ENCODE results near the gene SLC5A10.

Gene SLC5A10

DNA sequence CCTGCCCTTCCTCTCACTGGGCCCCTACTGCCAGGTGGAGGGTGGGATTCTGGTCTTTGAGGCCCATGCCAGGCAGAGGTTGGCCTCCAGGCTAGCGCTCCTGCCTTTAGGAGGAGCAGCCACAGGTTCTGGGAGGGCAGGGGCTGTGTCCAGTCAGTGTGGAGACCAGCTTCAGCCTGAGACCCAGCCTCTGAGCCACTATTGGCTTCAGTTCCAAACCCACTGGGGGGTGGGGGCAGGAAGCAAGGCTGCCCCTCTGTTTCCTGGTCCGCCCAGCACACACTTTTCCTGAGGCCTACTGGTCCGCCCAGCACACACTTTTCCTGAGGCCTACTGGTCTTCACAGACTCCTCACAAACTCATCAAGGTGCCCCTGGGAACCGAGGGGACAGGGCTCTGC, 16.4 kb downstream of the SLC5A10 start:
- no peak for TF ChIP-seq CTCF (conservative IDR thresholded peaks at IDR 0.05; ENCODE audit: low read depth, low read length)
- no peak for DNase-seq (ENCODE audit: low read depth)
- no peak overlapping the region for H3K4me3 ChIP-seq (ENCODE audit: low read length)

DNA sequence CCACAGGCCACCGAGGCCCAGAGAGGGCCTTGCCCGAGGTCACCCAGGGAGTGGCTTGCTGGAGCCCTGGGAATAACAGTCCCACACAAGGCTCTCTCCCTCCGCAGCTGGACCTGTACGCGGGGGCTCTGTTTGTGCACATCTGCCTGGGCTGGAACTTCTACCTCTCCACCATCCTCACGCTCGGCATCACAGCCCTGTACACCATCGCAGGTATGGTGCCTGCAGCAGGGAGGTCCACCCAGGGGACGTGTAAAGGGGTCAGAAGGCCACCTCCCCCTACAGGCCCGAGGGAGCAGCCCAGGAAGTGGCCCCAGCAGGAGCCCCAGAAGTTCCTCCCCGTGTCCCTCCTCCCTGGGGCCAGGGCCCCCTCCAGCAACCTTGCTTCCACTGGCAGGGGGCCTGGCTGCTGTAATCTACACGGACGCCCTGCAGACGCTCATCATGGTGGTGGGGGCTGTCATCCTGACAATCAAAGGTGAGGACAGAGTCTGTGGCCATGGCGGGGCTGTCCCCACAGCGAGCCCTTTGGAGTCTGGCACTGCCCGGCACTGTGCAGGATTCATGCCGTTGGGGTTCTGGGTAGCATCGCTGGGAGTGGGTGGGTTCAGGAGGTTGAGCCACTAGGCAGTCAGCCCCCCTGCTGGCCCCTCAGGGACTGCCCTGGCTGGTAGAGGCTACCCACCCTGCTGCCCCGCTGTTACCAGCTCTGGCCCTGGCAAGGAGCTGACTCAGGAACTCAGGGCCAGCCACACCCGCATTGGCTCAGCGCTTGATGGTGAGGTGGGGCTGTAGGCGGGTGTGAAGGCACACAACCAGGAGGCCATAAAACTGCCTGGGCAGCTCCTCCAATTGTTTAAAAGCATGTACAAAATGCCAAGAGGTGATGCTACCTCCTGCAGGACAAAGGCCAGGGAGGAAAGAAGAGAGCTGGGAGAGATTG, 17.3 kb downstream of the SLC5A10 start:
- DNase-seq (ENCODE audit: low read depth): no peak
- H3K4me3 ChIP-seq (ENCODE audit: low read length): no peak overlapping the region
- no peak for TF ChIP-seq CTCF (conservative IDR thresholded peaks at IDR 0.05; ENCODE audit: low read depth, low read length)

DNA sequence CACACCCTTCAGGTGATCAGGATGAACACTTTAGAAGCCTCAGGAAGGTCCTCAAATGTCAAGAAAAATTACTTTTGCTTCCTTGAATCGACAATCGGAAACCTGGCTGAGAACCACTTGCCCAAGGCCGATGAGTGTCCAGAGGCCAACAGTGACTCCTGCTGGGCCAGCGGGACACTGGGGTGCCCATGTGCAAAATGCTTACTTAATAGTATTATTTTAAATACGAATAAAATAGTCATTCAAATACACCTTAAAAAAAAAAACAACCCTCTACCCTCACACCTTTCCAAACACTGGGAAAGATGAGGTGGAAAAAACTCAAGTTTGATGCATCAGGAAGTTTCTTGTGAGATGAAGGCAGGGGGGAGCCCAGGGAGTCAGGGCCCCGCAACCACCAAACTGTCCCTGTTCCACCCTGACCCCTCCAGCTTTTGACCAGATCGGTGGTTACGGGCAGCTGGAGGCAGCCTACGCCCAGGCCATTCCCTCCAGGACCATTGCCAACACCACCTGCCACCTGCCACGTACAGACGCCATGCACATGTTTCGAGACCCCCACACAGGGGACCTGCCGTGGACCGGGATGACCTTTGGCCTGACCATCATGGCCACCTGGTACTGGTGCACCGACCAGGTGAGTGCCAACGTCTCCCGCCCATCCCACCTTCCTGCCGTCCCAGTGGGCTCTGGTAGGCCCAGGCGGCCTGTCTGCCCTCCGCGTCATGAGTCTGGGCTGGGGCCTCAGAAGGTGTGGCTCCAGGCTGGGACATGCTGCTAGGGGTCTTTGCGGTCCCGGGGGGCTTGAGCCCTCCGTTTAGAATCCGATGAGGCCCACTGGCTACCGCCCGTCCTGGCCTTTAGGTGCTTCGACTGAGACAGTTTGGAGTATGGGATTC, 18.9 kb downstream of the SLC5A10 start:
- TF ChIP-seq CTCF (conservative IDR thresholded peaks at IDR 0.05; ENCODE audit: low read depth, low read length): peak; percentile 23
- no peak for DNase-seq (ENCODE audit: low read depth)
- no peak overlapping the region for H3K4me3 ChIP-seq (ENCODE audit: low read length)

GRCh38 chr17:18971801-18972200, 19.8 kb downstream of the SLC5A10 start:
- no peak for TF ChIP-seq CTCF (conservative IDR thresholded peaks at IDR 0.05; ENCODE audit: low read depth, low read length)
- DNase-seq (ENCODE audit: low read depth): no peak
- no peak overlapping the region for H3K4me3 ChIP-seq (ENCODE audit: low read length)

DNA sequence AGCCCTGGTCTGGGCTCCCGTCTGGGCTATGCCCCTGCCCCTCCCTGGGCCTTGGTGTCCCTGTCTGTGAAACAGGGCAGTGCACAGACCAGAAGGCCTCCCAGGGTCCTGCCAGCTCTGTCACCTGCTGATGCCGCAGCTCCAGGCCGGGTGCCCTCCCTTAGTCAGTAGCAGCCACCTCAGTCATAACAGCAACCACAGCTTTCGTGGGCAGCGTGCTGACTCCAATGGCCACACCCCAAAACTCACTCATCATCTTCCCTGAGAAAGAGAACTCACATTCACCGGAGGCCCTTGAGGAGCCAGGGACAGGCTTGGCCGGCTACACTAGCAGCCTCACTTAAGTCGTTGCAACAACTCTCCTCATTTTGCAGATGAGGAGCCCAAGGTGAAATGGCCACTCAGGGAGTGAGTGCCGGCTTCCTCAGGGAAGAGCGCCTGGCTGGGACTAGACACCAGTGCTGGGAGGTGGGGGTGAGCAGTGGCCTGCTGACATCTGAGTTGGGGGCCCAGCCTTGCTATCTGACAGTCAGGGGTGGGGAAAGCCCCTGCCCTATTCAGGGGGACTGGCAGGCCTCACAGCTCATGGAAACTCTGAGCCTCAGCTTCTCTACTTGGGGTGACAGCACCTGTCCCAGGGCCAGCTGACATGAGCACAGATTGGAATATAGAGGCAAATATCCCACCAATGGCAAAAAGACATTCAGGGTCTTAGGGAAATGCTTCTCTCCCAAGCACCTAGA, 22.6 kb downstream of the SLC5A10 start:
- DNase-seq (ENCODE audit: low read depth): no peak
- no peak for TF ChIP-seq CTCF (conservative IDR thresholded peaks at IDR 0.05; ENCODE audit: low read depth, low read length)
- no peak overlapping the region for H3K4me3 ChIP-seq (ENCODE audit: low read length)

DNA sequence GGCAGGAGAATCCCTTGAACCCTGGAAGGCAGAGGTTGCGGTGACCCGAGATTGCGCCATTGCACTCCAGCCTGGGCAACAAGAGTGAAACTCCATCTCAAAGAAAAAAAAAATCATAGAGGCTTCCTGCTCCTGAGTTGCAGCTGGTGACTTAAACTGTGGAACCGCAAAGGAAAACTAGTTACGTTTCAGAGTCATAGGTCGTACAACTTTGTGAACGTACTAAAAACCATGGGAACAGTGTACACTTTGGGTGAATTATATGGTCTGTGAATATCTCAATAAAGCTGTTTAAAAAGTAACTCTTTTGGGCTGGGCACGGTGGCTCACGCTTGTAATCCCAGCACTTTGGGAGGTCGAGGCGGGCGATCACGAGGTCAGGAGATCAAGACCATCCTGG, 23.6 kb downstream of the SLC5A10 start:
- TF ChIP-seq CTCF (conservative IDR thresholded peaks at IDR 0.05; ENCODE audit: low read depth, low read length): no peak
- H3K4me3 ChIP-seq (ENCODE audit: low read length): no peak overlapping the region
- DNase-seq (ENCODE audit: low read depth): no peak

Measured in retinal pigment epithelial cell (primary cell).